D721Med (cell line): ENCODE data around the gene HDAC4.

Experiments
- DNase-seq: peaks from one replicate; pipeline ENCODE4 v3.0.0; 2011; ENCODE audit warnings: low spot score; ENCODE audit not compliant: insufficient read length
- FAIRE-seq: peaks from 2 replicates; lab custom pipeline; 2011; peaks lifted over from hg19 to GRCh38; lab: Jason Lieb, UNC
- CTCF ChIP-seq: IDR thresholded peaks from 2 replicates; pipeline ENCODE4 v1.5.1; 2012; ENCODE audit warnings: mild to moderate bottlenecking, control low read depth; ENCODE audit not compliant: insufficient read depth; ENCODE audit errors: missing control alignments

The HDAC4 gene

GRCh38 chr2:239245107-239245506 is 155.7 kb downstream of the HDAC4 start:
- DNase-seq (no peak), FAIRE-seq (no peak)
- TF ChIP-seq CTCF = no peak

GRCh38 chr2:239244625-239245024 is 156.2 kb downstream of the HDAC4 start:
- no peak for TF ChIP-seq CTCF
- DNase-seq (no peak), FAIRE-seq (no peak)

DNA sequence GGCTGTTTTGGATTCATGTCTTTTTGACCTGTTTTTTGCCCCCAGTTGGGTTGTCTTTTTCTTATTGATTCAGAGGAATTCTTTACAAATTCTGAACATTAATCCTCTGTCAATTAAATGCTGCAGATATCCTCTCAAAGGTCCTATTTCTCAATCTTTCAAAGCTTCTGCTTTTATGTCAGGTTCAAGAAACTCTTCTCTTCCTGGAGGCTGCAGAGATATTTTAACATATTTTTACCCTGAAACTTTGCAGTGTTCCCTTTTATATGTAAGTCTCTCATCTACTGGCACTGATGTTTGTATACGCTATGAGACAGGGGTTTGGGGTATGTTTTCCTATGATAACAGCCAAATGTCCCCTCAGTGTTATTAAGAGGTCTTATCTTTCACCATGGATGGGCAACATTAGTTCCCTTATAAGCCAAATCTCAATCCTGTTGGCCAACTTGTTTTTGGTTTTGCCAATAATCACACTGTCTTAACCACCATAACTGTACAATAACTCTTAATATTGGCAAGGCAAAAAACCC is 159.3 kb downstream of the HDAC4 start:
- TF ChIP-seq CTCF = no peak
- FAIRE-seq = no peak
- no peak for DNase-seq

GRCh38 chr2:239240414-239240881 is 160.4 kb downstream of the HDAC4 start:
- FAIRE-seq (no peak), DNase-seq (no peak)
- no peak for TF ChIP-seq CTCF

DNA sequence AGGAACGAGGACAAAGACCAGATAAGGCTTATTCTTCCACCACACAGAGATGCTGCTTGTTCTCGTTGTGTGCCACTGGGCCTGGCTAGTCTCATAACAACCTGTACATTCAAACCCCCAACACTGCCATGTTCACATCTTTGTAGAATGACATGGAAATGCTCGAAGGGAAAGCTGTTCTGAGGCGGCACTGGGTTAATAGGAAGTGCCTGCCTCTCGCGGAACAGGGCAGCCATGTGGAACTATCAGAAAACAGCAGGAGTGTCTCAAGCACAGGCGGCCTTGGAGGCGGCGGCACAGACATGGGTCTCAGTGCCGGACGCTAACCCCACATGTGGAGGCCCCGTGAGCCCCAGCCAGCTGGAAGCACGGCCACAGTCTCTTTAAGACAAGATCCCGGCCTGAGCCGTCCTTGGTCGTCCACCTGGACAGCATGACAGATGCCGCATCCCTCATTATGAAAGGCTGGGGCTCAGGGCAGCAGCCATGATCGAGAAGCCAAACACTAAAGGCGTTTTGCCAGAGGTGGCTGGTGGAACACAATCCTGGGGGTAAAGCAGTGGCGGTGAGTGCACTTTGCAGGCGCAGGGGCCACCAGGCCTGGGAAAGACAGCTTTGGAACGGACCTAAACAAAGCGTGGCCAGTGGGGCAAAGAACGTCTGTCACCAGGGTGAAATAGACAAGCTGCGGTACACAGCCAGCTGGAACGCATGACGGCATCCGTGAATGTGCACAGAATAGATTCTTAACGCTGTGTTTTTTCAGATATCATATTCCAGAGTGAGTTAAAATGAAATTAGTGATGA is 161.0 kb downstream of the HDAC4 start:
- FAIRE-seq (no peak), DNase-seq (no peak)
- TF ChIP-seq CTCF = no peak

DNA sequence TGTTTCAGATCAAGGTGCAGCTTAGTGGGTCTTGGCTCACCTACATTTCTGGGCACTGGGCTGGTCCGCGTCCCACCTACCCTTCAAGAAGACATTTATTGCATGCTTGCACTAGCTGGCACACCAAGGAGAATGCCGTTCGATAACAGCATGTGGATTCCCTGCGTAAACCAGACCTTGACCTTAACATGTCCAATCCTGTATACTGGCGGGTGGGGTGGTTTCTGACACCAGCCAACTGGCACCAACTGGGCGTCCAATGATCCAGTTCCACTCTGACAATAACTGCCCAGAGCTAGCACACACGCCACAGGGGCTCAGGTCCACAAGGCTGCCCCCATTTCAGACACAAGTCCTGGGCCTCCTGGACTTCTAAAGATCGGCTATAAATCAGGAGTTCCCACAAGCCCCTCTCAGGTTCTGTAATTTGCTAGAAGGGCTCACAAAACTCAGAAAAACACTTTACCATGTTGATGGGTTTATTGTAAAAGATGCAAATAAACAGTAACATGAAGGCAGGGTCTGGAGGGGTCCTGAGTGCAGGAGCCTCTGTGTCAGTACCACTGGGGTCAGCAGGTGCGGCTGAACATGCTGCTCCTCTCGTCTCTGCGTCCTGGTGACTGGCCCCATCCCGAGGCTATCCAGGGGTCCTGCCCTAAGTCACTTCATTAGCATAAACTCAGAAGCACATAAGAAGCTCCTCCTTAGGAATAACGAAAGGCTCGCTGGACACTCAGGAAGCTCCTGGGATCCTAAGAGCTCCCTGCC is 161.8 kb downstream of the HDAC4 start:
- no peak for TF ChIP-seq CTCF
- FAIRE-seq (no peak), DNase-seq (no peak)
